ENCODE measurements around the gene E4F1.
"Not testable (repeated sequence)": the region's sequence is repeated elsewhere in the genome, so short reads cannot be mapped to it uniquely, and the experiment has no call there.

Gene E4F1

GRCh38 chr16:2231016-2231931 is 7.9 kb downstream of the E4F1 start:
- DNase-seq, result no peak

- no peak for DNase-seq
These were observed 9.0 kb downstream of the E4F1 start for GRCh38 chr16:2232094-2232990.

GRCh38 chr16:2233046-2233775 is 9.8 kb downstream of the E4F1 start:
- no peak for DNase-seq

GRCh38 chr16:2233872-2234812 is 10.8 kb downstream of the E4F1 start:
- no peak for DNase-seq

- no peak for DNase-seq
These were observed 11.4 kb downstream of the E4F1 start for GRCh38 chr16:2234813-2235170.

GRCh38 chr16:2235234-2235651 is 11.9 kb downstream of the E4F1 start:
- no peak for DNase-seq

GRCh38 chr16:2235695-2236336 is 12.4 kb downstream of the E4F1 start:
- no peak for DNase-seq

- no peak for DNase-seq
These were observed 13.1 kb downstream of the E4F1 start, which contains the start of gene DNASE1L2 for GRCh38 chr16:2236337-2237101. TSS of gene DNASE1L2 (plus strand) at chr16:2236444. CDS start at chr16:2236817, 373 bp downstream.

GRCh38 chr16:2237102-2237482 is 13.7 kb downstream of the E4F1 start:
- no peak for DNase-seq

GRCh38 chr16:2237493-2238149 is 14.2 kb downstream of the E4F1 start:
- DNase-seq, result no peak

GRCh38 chr16:2238150-2238837 is 14.9 kb downstream of the E4F1 start:
- no peak for DNase-seq

- DNase-seq, result no peak
These were observed 15.7 kb downstream of the E4F1 start for GRCh38 chr16:2238838-2239675.

- not testable (repeated sequence) for DNase-seq
These were observed 16.9 kb downstream of the E4F1 start for GRCh38 chr16:2240331-2240730.

- no peak for DNase-seq
These were observed 19.2 kb downstream of the E4F1 start for GRCh38 chr16:2242598-2242997.

GRCh38 chr16:2243031-2243528 is 19.7 kb downstream of the E4F1 start:
- DNase-seq, result no peak

GRCh38 chr16:2243781-2244180 is 20.4 kb downstream of the E4F1 start:
- no peak for DNase-seq

GRCh38 chr16:2244301-2244700 is 20.9 kb downstream of the E4F1 start:
- DNase-seq, result no peak
